Stimulated activated CD4-positive, alpha-beta T cell treated with anti-CD3 and anti-CD28 coated beads, Interleukin-12 subunit alpha, Interleukin-12 subunit beta, amount 100 ng/mL, for 48 hours (primary cell): Measurements from ENCODE around the gene DGKD.

Source experiments
- DNase-seq, 3 donors: peaks; one replicate each; pipeline ENCODE4 v3.0.0-alpha.2; 2020; ENCODE audit warnings: low read depth in 2 of 3, low spot score in 1 of 3

Gene DGKD

GRCh38 chr2:233492751-233493150, 138.5 kb downstream of the DGKD start:
- DNase-seq = no peak

DNA sequence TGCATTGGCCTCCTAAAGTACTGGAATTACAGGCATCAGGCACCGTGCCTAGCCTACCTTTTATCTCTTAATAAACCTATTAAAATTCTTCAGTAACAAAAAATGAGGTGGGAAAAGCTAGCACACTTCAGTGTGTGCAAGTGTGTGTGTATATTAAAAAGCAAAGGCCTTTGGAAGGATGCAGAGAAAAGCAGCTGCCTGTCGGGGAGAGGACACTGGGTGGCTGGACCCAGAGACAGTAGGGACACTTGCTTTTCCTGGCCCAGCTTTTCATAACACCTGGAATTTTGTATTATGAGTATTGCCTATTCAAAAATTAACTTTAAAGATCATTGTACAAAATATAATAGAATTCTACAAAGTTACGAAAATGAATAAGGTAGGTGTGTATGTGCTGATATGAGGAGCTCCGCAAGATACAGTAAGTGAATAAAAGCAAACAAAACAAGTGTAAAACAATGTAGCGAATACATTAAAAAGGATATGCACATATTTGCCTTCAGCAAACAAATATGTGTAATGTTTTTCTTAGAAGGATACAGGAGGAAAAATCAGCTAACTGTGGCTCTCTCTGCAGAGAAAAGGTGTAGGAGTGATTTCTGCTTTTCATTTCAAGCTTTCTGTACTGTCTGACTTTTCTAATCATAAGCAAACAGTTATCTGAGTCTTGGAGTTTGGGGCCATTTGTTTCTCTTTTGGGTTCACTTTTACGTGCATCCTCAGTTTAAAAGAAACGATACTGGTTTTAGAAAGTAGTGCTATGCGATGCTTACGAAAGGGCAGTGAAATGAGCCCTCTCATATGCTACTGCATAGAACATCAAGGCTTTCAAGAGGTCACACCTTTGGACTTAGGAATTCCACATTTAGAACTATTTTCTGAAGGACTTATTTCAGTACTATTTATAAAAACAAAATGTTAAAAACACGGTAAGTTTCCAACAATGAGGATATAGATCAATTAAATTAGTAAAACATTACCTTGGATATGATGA, 141.5 kb downstream of the DGKD start:
- DNase-seq = no peak

DNA sequence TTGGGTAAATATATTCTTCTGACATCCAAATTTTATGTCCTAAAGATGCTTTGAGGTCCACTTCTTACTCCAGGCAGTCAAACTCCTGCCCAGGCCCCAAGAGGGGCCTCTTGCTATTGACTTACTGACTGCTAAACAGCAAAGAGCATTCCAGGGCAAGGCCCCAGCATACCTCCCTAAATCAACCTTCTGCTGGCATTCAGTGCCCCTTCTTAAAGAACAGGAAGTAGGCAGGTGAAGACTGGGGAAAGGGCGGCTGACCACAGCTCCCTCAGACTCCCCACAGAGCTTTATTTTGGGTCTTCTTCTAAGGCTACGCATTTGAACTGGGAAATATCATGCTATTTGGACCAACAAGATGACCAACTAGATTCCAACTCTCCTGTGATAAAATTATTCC, 143.4 kb downstream of the DGKD start:
- DNase-seq = no peak

- DNase-seq = no peak
These were observed 143.8 kb downstream of the DGKD start for GRCh38 chr2:233498126-233498525.

DNA sequence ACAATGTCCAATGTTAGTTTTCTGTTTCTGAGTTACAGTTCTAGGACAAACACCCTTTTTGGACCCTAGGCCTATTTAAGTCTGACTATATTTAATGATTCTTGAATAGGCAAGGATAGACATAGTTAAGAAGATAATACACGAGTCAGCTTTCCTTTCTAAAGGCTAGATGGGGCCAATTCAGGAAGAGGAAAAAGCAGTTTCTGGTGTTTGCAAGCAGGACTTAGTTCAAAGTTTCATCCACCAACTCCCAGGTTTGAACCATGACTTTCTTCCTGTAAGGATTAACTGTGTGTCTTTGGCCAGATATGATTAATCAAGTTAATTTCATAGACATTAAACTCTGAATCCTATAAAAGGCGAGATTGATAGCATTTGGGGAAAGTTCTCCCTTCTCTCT, 145.6 kb downstream of the DGKD start:
- no peak for DNase-seq

GRCh38 chr2:233501198-233502076, 147.1 kb downstream of the DGKD start:
- no peak for DNase-seq

GRCh38 chr2:233503481-233503880, 149.2 kb downstream of the DGKD start:
- no peak for DNase-seq

DNA sequence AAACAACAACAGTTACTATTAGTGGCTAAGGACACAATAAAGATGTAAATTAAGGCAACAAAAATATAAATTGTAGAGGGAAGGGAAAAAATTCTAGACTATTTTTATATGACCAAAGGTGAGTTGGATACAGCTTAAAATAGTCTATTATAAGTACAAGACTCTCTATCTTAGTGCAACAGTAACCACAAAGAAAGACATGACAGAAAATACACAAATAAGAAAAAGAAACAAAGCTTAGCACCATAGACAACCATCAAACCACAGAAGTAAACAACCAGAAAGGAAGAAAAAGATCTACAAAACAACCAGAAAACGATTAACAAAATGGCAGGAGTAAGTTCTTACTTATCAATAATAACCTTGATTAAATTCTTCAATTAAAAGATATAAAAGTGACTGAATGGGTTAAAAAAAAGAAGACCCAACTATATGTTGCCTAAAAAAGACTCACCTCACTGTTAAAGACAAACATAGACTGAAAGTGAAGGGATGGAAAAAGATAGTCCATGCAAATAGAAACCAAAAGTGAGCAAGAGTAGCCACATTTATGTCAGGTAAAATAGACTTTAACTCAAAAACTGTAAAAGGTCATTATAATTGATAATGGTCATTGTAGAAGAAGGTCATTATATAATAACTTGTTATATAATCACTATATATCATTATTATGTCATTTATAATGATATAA, 149.8 kb downstream of the DGKD start:
- DNase-seq = no peak

- DNase-seq = no peak
These were observed 159.8 kb downstream of the DGKD start for GRCh38 chr2:233513953-233514655.

DNA sequence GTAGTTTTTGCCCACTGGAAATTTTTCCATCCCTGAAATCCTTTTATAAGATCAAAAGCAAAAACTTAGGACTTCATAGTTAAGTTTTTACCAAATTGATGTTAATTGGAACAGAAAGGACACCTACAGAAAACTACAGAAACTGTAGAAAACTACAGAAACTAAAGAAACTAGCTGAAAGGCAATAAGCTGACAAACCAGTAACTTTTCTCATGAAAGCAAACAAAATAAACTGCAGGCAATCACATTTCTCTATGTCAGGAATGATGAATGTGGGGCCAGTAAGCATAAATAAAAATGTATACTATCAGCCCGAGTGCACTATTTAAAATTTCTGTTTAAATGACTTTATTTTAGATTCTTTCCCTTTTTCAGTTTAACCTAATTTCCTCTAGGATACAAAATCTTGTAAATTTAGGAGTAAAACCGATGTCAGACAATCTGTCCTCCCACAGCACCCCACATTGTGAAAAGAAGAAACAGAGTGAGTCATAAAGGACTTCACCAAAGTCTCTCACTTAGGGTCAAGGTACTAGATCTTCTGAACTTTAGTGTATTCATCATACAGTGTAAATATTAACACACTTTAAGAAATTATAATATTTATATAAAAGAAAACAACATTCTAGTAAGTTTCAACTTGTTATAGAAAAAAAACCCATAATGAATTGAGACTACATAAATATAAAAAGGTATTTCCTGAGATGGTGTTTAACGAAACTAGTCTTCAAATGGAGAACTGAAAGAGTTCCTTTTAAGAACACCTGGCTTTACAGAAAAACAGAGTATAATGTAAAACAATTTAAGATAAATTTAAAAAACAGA, 165.7 kb downstream of the DGKD start:
- DNase-seq = no peak
